OCI-LY7 (cell line): ENCODE measurements around the gene CNOT4. TPM values are rescaled to one million over a fixed set of nuclear protein-coding genes. Genes with fewer than 3 reads are reported as not detected.

ENCODE experiments used
- BruUV-seq: library from RNA; stranded (reverse); fragments of 400-500 nt; replicated peaks from 2 replicates; lab custom pipeline; 2021; lab: Mats Ljungman, UMichigan
- CTCF ChIA-PET: fragments of 300-600 bp; sonication (Branson Sonifier 250); formaldehyde crosslinking; loops from one replicate; lab custom pipeline; 2022; ENCODE audit warnings: antibody characterized with exemption; ENCODE audit not compliant: unreplicated experiment; lab: Charles Lee
- POLR2A ChIA-PET: fragments of 300-600 bp; sonication (Branson Sonifier 250); formaldehyde crosslinking; loops from one replicate; lab custom pipeline; 2022; ENCODE audit warnings: antibody characterized with exemption; lab: Charles Lee
- DNase-seq: peaks from one replicate; pipeline ENCODE4 v3.0.0-alpha.2; 2015; ENCODE audit warnings: low spot score
- H2AFZ ChIP-seq: fragments of 200-600 bp; sonication (generic), shearing (Covaris generic); 2 replicates; pipeline ENCODE4 v1.6.1; 2014; ENCODE audit warnings: mild to moderate bottlenecking, antibody characterized with exemption, low read length, moderate library complexity
- H3K27ac ChIP-seq: fragments of 200-600 bp; sonication (generic); 2 replicates; pipeline ENCODE4 v1.5.1; 2014; ENCODE audit warnings: mixed run types, low read depth, mild to moderate bottlenecking, moderate library complexity, low read length, inconsistent platforms; ENCODE audit not compliant: poor library complexity, severe bottlenecking
- H3K36me3 ChIP-seq: fragments of 200-600 bp; sonication (generic); 2 replicates; pipeline ENCODE4 v1.6.1; 2014; ENCODE audit warnings: mild to moderate bottlenecking, antibody characterized with exemption, low read length, moderate library complexity, mixed read lengths; ENCODE audit not compliant: insufficient read depth
- H3K4me1 ChIP-seq: fragments of 200-600 bp; sonication (generic); 2 replicates; pipeline ENCODE4 v1.5.1; 2014; ENCODE audit warnings: mild to moderate bottlenecking, low read length; ENCODE audit not compliant: insufficient read depth, poor library complexity, severe bottlenecking
- H3K4me2 ChIP-seq: fragments of 200-600 bp; sonication (generic); 2 replicates; pipeline ENCODE4 v1.6.1; 2014; ENCODE audit warnings: mild to moderate bottlenecking, low read length
- H3K4me3 ChIP-seq: fragments of 200-600 bp; sonication (generic); 2 replicates; pipeline ENCODE4 v1.5.1; 2014; ENCODE audit warnings: mild to moderate bottlenecking, low read depth, low read length; ENCODE audit not compliant: poor library complexity, severe bottlenecking
- H3K79me2 ChIP-seq: fragments of 200-600 bp; sonication (generic); 2 replicates; pipeline ENCODE4 v1.6.1; 2016; ENCODE audit warnings: low read depth, mild to moderate bottlenecking, low read length, moderate library complexity, mixed read lengths; ENCODE audit not compliant: insufficient read depth
- H3K9me2 ChIP-seq: fragments of 200-600 bp; sonication (generic); 2 replicates; pipeline ENCODE4 v1.6.1; 2016; ENCODE audit warnings: mild to moderate bottlenecking, low read length, mixed read lengths; ENCODE audit not compliant: insufficient read depth
- H3K9me3 ChIP-seq: fragments of 200-600 bp; sonication (generic); 2 replicates; pipeline ENCODE4 v1.6.1; 2014; ENCODE audit warnings: mild to moderate bottlenecking, mixed run types, low read length, mixed read lengths
- H4K20me1 ChIP-seq: fragments of 200-600 bp; sonication (generic); 2 replicates; pipeline ENCODE4 v1.6.1; 2014; ENCODE audit warnings: mild to moderate bottlenecking, antibody characterized with exemption, low read length, moderate library complexity, mixed read lengths; ENCODE audit not compliant: insufficient read depth
- EZH2phosphoT487 ChIP-seq: fragments of 200-600 bp; sonication (generic); IDR thresholded peaks from 2 replicates; pipeline ENCODE4 v1.6.1; 2018; ENCODE audit warnings: low read depth, borderline replicate concordance, mild to moderate bottlenecking, mixed run types, antibody characterized with exemption, low read length, moderate library complexity, mixed read lengths
- intact Hi-C: fragments of 100-400 bp; cut with micrococcal nuclease; formaldehyde crosslinking; loops from one replicate; pipeline ENCODE4 v1.10.0; 2022; ENCODE audit not compliant: unreplicated experiment
- total RNA-seq, 2 experiments: library from RNA; depleted of rRNA in 1 of 2; stranded (reverse); fragments of >200 nt in 1 of 2; shearing (Covaris generic) in 1 of 2; gene quantifications; 2 replicates each; pipeline ENCODE4 v1.2.3, GENCODE V29; 2014 to 2022
- TF ChIP-seq, protein P1 (sequence below): fragments of 200-600 bp; sonication (generic); conservative IDR thresholded peaks from 2 replicates; pipeline ENCODE4 v1.5.1; 2014; ENCODE audit warnings: mild to moderate bottlenecking, antibody characterized with exemption, low read length, moderate library complexity, mixed read lengths

CNOT4 gene
- total RNA-seq, 2 experiments from 2014 or later, result 18.7 to 21.9 TPM

DNA sequence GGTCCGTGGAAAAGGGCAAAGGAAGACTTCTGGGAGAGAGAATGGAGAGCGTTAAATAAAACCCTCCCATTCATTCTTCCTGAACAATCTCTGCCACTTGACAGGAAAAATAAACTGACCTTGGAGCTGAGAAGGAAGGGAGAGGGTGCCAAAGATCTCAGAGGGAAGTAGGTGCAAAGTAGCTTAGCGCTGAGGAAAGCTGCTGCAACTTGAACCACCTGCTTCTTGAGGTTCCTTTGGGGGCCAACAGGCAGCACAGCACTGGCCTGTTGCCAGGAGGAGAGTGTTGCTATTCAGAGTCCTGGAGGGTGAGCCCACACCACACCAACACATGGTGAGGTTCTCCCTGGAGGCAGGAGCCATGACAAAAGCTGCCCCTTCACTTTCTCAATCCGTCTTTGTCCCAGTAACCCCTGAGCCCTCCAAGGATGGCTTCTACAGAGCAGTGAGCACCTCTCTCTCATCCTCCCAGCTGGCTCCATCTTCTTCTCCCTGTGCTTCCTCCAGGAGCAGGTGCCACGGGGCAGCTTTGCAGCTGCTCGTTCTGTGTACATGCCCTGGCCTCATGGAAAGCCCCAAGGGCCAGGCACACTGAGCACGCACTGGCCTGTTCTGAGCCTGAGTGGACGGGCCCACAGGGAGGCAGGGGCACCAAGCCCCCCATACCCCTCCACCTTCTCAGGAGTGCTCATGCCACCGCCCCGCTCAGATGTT is 174.9 kb downstream of the CNOT4 start:
- H3K9me3 ChIP-seq, result no peaks in the 10 kb centered on the region
- H3K36me3 ChIP-seq, result no peaks in the 10 kb centered on the region
- no peaks in the 10 kb centered on the region for H3K79me2 ChIP-seq
- H4K20me1 ChIP-seq, result no peaks in the 10 kb centered on the region
- H3K4me1 ChIP-seq, result no peaks in the 10 kb centered on the region
- TF ChIP-seq, protein P1, sequence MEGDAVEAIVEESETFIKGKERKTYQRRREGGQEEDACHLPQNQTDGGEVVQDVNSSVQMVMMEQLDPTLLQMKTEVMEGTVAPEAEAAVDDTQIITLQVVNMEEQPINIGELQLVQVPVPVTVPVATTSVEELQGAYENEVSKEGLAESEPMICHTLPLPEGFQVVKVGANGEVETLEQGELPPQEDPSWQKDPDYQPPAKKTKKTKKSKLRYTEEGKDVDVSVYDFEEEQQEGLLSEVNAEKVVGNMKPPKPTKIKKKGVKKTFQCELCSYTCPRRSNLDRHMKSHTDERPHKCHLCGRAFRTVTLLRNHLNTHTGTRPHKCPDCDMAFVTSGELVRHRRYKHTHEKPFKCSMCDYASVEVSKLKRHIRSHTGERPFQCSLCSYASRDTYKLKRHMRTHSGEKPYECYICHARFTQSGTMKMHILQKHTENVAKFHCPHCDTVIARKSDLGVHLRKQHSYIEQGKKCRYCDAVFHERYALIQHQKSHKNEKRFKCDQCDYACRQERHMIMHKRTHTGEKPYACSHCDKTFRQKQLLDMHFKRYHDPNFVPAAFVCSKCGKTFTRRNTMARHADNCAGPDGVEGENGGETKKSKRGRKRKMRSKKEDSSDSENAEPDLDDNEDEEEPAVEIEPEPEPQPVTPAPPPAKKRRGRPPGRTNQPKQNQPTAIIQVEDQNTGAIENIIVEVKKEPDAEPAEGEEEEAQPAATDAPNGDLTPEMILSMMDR, result no peak
- no peak for TF ChIP-seq EZH2phosphoT487
- no peak overlapping the region for H3K4me2 ChIP-seq
- BruUV-seq, result no TSS peak
- no peaks in the 10 kb centered on the region for H3K9me2 ChIP-seq
- no peak overlapping the region for H3K4me3 ChIP-seq
- no peak overlapping the region for H2AFZ ChIP-seq
- CTCF ChIA-PET, result interaction anchor here (0.5 to 1.4 kb wide), 3 partner anchors 55 to 287 kb away, joined by 3 to 4 read pairs (median 3); no protein-coding TSS in a partner anchor
- intact Hi-C loops, result loop anchor here (1.0 kb wide), 1 partner anchor 54 kb away; no protein-coding TSS in a partner anchor
- no peak for DNase-seq
- POLR2A ChIA-PET, result no interaction called here
- H3K27ac ChIP-seq, result no peak overlapping the region

DNA sequence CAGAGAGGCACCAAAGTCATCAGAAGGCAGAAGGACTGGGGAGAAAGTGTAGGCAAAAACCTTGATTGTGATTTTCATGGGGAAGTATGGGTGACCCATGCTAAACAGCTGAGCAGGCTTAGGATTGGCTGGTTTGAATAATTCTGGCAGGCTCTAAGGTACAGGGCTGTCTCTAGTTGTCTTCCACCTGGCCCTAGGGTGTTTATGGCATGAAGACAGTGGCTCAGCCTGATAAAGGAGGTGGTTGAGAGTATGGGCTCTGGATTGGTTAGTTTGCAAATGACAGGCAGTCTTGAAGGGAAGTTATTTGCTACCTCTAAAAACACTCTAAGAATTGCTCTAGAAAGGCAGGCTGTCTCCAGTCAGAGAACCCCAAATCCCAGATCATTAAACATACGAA is 176.0 kb downstream of the CNOT4 start:
- ChIA-PET POLR2A (no interaction called here), CTCF (no interaction called here)
- TF ChIP-seq, protein P1, result no peak
- TF ChIP-seq EZH2phosphoT487, result no peak
- Histone ChIP-seq H3K9me3 (no peaks in the 10 kb centered on the region), H3K27ac (no peak overlapping the region), H3K79me2 (no peaks in the 10 kb centered on the region), H3K9me2 (no peaks in the 10 kb centered on the region), H3K36me3 (no peaks in the 10 kb centered on the region), H2AFZ (no peak overlapping the region), H3K4me3 (no peak overlapping the region), H3K4me1 (no peaks in the 10 kb centered on the region), H3K4me2 (no peak overlapping the region), H4K20me1 (no peaks in the 10 kb centered on the region)
- no peak for DNase-seq
- intact Hi-C loops, result no loop called here
- no TSS peak for BruUV-seq

DNA sequence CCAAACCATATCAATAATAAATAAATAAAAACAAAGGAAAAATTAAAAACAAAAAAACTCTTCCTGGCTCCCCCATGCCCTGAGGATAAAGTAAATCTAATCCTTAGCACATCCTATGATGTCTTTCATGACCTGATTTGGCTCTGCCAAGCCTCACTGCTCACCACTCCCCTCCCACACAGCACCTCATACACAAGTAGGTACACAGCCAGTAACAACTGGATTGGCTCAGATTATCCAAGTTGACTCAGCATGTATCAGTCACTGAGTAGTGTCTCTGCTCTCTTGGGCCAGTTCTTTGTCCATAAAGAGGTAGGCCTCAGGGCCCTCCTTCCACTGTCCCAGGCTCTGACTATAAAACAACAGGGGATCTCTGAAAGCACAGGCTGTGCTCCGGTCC is 176.7 kb downstream of the CNOT4 start:
- Histone ChIP-seq H3K9me3 (no peaks in the 10 kb centered on the region), H3K79me2 (no peaks in the 10 kb centered on the region), H2AFZ (no peak overlapping the region), H3K27ac (no peak overlapping the region), H3K4me3 (no peak overlapping the region), H3K4me2 (no peak overlapping the region), H3K36me3 (no peaks in the 10 kb centered on the region), H3K9me2 (no peaks in the 10 kb centered on the region), H3K4me1 (no peaks in the 10 kb centered on the region), H4K20me1 (no peaks in the 10 kb centered on the region)
- DNase-seq, result no peak
- intact Hi-C loops, result no loop called here
- no TSS peak for BruUV-seq
- ChIA-PET CTCF (no interaction called here), POLR2A (no interaction called here)
- TF ChIP-seq EZH2phosphoT487, result no peak
- TF ChIP-seq, protein P1, result no peak
